ENCODE measurements around the gene EFCAB7. TPM values are rescaled to one million over a fixed set of nuclear protein-coding genes. Genes with fewer than 3 reads are reported as not detected.

EFCAB7 gene
- total RNA-seq, 5 donors from 2014 or later (not counting 1 experiment from before 2014, with no cell fraction given): 6.5 to 8.1 (median 7.4) TPM

DNA sequence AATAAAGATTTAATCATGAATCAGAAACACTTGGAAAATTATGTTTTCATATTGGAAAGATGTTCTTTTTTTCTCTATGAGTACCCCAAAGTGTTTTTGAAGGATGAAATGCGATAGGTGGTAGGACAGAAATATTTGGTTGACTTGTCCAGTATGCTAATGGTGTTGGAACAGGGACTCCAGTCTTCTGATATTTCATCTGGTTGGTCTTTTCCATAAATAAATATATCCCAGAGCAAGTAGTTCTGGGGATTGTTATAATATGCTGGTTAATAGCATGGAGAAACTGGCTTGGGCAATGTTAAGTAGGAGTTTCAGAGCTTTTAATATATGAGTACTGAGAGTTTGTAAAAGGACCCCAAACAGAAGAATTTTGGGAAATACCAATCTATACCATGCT is 78.6 kb downstream of the EFCAB7 start:
- DNase-seq (no peak), ATAC-seq (replicated peaks in 1 of 4) (no peak)
- peaks cover 16% of the 10 kb centered on the region for H3K36me3 Mint-ChIP-seq
- H3K9me3 Mint-ChIP-seq: no peaks in the 10 kb centered on the region
- no peaks in the 10 kb centered on the region for H3K27me3 ChIP-seq (replicated peaks in 1 of 2; ENCODE audit: control insufficient read depth in 2 of 2, extremely low read depth in 1 of 2, insufficient read depth in 2 of 2, low read length in 1 of 2)
- CTCF ChIA-PET: interaction anchor here in 1 of 2 donors (0.6 kb wide), 1 partner anchor 46 kb away, joined by 4 read pairs; no protein-coding TSS in a partner anchor
- no peak overlapping the region for H3K4me3 Mint-ChIP-seq
- H3K27me3 Mint-ChIP-seq: no peaks in the 10 kb centered on the region
- no peaks in the 10 kb centered on the region for H3K4me1 ChIP-seq (ENCODE audit: control insufficient read depth in 1 of 2, extremely low read depth in 1 of 2, insufficient read depth in 2 of 2, low read length in 2 of 2)
- H3K27ac Mint-ChIP-seq: no peak overlapping the region
- H3K9me3 ChIP-seq: no peaks in the 10 kb centered on the region
- no peak overlapping the region for H3K4me3 ChIP-seq (ENCODE audit: control insufficient read depth in 1 of 2, extremely low read depth in 1 of 2, low read length in 1 of 2)
- H3K27ac ChIP-seq (ENCODE audit: low read length): no peak overlapping the region
- POLR2A ChIA-PET: interaction anchor here in 1 of 2 donors (0.5 kb wide), 1 partner anchor 278 kb away, joined by 3 read pairs; no protein-coding TSS in a partner anchor
- peaks cover 3 to 15% (median 5%) of the 10 kb centered on the region in 3 donors for H3K4me1 Mint-ChIP-seq
- peaks cover 2 to 4% of the 10 kb centered on the region in 2 donors for H3K36me3 ChIP-seq (ENCODE audit: control insufficient read depth in 2 of 2, extremely low read depth in 1 of 2, insufficient read depth in 1 of 2, low read length in 1 of 2)
- no CpG with 5 or more reads among the region's 1 CpG for WGBS (ENCODE audit: insufficient coverage)

GRCh38 chr1:63602629-63603028 is 79.3 kb downstream of the EFCAB7 start:
- Histone ChIP-seq H3K27ac (ENCODE audit: low read length) (no peak overlapping the region), H3K4me1 (ENCODE audit: control insufficient read depth in 1 of 2, extremely low read depth in 1 of 2, insufficient read depth in 2 of 2, low read length in 2 of 2) (no peaks in the 10 kb centered on the region), H3K27me3 (replicated peaks in 1 of 2; ENCODE audit: control insufficient read depth in 2 of 2, extremely low read depth in 1 of 2, insufficient read depth in 2 of 2, low read length in 1 of 2) (no peaks in the 10 kb centered on the region), H3K36me3 (ENCODE audit: control insufficient read depth in 2 of 2, extremely low read depth in 1 of 2, insufficient read depth in 1 of 2, low read length in 1 of 2) (peaks cover 2 to 4% of the 10 kb centered on the region in 2 donors), H3K4me3 (ENCODE audit: control insufficient read depth in 1 of 2, extremely low read depth in 1 of 2, low read length in 1 of 2) (no peak overlapping the region), H3K9me3 (no peaks in the 10 kb centered on the region)
- H3K4me3 Mint-ChIP-seq: no peak overlapping the region
- 74% methylated on average over 5 of the region's 5 CpGs for WGBS (ENCODE audit: insufficient coverage)
- no peak overlapping the region for H3K27ac Mint-ChIP-seq
- CTCF ChIA-PET: no interaction called here
- H3K36me3 Mint-ChIP-seq: peaks cover 16% of the 10 kb centered on the region
- peaks cover 1 to 14% (median 3%) of the 10 kb centered on the region in 3 donors for H3K4me1 Mint-ChIP-seq
- POLR2A ChIA-PET: no interaction called here
- H3K9me3 Mint-ChIP-seq: no peaks in the 10 kb centered on the region
- H3K27me3 Mint-ChIP-seq: no peaks in the 10 kb centered on the region
- DNase-seq (no peak), ATAC-seq (replicated peaks in 1 of 4) (no peak)

- POLR2A ChIA-PET: no interaction called here
- no peak overlapping the region for H3K27ac Mint-ChIP-seq
- Histone ChIP-seq H3K9me3 (no peaks in the 10 kb centered on the region), H3K27me3 (replicated peaks in 1 of 2; ENCODE audit: control insufficient read depth in 2 of 2, extremely low read depth in 1 of 2, insufficient read depth in 2 of 2, low read length in 1 of 2) (no peaks in the 10 kb centered on the region), H3K4me3 (ENCODE audit: control insufficient read depth in 1 of 2, extremely low read depth in 1 of 2, low read length in 1 of 2) (no peak overlapping the region), H3K27ac (ENCODE audit: low read length) (no peak overlapping the region), H3K4me1 (ENCODE audit: control insufficient read depth in 1 of 2, extremely low read depth in 1 of 2, insufficient read depth in 2 of 2, low read length in 2 of 2) (no peaks in the 10 kb centered on the region), H3K36me3 (ENCODE audit: control insufficient read depth in 2 of 2, extremely low read depth in 1 of 2, insufficient read depth in 1 of 2, low read length in 1 of 2) (peaks cover 1 to 4% of the 10 kb centered on the region in 2 donors)
- CTCF ChIA-PET: no interaction called here
- DNase-seq: no peak
- no peaks in the 10 kb centered on the region for H3K9me3 Mint-ChIP-seq
- H3K36me3 Mint-ChIP-seq: peaks cover 16% of the 10 kb centered on the region
- ATAC-seq (replicated peaks in 1 of 4): no peak
- peaks cover 1 to 14% (median 3%) of the 10 kb centered on the region in 3 donors for H3K4me1 Mint-ChIP-seq
- H3K27me3 Mint-ChIP-seq: no peaks in the 10 kb centered on the region
- H3K4me3 Mint-ChIP-seq: no peak overlapping the region
- WGBS (ENCODE audit: insufficient coverage): 100% methylated on average over 2 of the region's 3 CpGs
Observed at GRCh38 chr1:63603810-63604209, 80.5 kb downstream of the EFCAB7 start.

- H3K36me3 Mint-ChIP-seq: peaks cover 3% of the 10 kb centered on the region
- no peaks in the 10 kb centered on the region for H3K27me3 Mint-ChIP-seq
- Histone ChIP-seq H3K4me1 (ENCODE audit: control insufficient read depth in 1 of 2, extremely low read depth in 1 of 2, insufficient read depth in 2 of 2, low read length in 2 of 2) (no peaks in the 10 kb centered on the region), H3K27me3 (replicated peaks in 1 of 2; ENCODE audit: control insufficient read depth in 2 of 2, extremely low read depth in 1 of 2, insufficient read depth in 2 of 2, low read length in 1 of 2) (no peaks in the 10 kb centered on the region), H3K36me3 (ENCODE audit: control insufficient read depth in 2 of 2, extremely low read depth in 1 of 2, insufficient read depth in 1 of 2, low read length in 1 of 2) (peaks cover 0 to 4% of the 10 kb centered on the region in 2 donors), H3K4me3 (ENCODE audit: control insufficient read depth in 1 of 2, extremely low read depth in 1 of 2, low read length in 1 of 2) (no peak overlapping the region), H3K9me3 (no peaks in the 10 kb centered on the region), H3K27ac (ENCODE audit: low read length) (no peak overlapping the region)
- H3K4me1 Mint-ChIP-seq: peaks cover 0 to 14% (median 6%) of the 10 kb centered on the region in 3 donors
- no peak for DNase-seq
- CTCF ChIA-PET: no interaction called here
- H3K27ac Mint-ChIP-seq: no peak overlapping the region
- H3K9me3 Mint-ChIP-seq: no peaks in the 10 kb centered on the region
- no peak overlapping the region for H3K4me3 Mint-ChIP-seq
- no peak for ATAC-seq (replicated peaks in 1 of 4)
- POLR2A ChIA-PET: interaction anchor here (0.5 to 0.6 kb wide), 2 partner anchors 238 to 1532 kb away, joined by 3 to 4 read pairs; no protein-coding TSS in a partner anchor
- WGBS (ENCODE audit: insufficient coverage): 96% methylated on average over 7 of the region's 7 CpGs
Observed at GRCh38 chr1:63607322-63607721, 84.0 kb downstream of the EFCAB7 start.

- Histone ChIP-seq H3K27ac (ENCODE audit: low read length) (no peak overlapping the region), H3K9me3 (no peaks in the 10 kb centered on the region), H3K27me3 (replicated peaks in 1 of 2; ENCODE audit: control insufficient read depth in 2 of 2, extremely low read depth in 1 of 2, insufficient read depth in 2 of 2, low read length in 1 of 2) (no peaks in the 10 kb centered on the region), H3K36me3 (ENCODE audit: control insufficient read depth in 2 of 2, extremely low read depth in 1 of 2, insufficient read depth in 1 of 2, low read length in 1 of 2) (peaks cover 0 to under 1% of the 10 kb centered on the region in 2 donors), H3K4me3 (ENCODE audit: control insufficient read depth in 1 of 2, extremely low read depth in 1 of 2, low read length in 1 of 2) (no peak overlapping the region), H3K4me1 (ENCODE audit: control insufficient read depth in 1 of 2, extremely low read depth in 1 of 2, insufficient read depth in 2 of 2, low read length in 2 of 2) (no peaks in the 10 kb centered on the region)
- POLR2A ChIA-PET: no interaction called here
- DNase-seq (no peak), ATAC-seq (replicated peaks in 1 of 4) (no peak)
- WGBS (ENCODE audit: insufficient coverage): 89% methylated on average over 1 of the region's 3 CpGs
- Mint-ChIP-seq H3K36me3 (no peaks in the 10 kb centered on the region), H3K9me3 (no peaks in the 10 kb centered on the region), H3K27me3 (no peaks in the 10 kb centered on the region), H3K27ac (no peak overlapping the region), H3K4me1 (peaks cover 2 to 7% (median 6%) of the 10 kb centered on the region in 3 donors), H3K4me3 (no peak overlapping the region)
- CTCF ChIA-PET: interaction anchor here in 1 of 2 donors (0.6 kb wide), 1 partner anchor 525 kb away, joined by 3 read pairs; no protein-coding TSS in a partner anchor
Observed at GRCh38 chr1:63611231-63611630, 87.9 kb downstream of the EFCAB7 start.

DNA sequence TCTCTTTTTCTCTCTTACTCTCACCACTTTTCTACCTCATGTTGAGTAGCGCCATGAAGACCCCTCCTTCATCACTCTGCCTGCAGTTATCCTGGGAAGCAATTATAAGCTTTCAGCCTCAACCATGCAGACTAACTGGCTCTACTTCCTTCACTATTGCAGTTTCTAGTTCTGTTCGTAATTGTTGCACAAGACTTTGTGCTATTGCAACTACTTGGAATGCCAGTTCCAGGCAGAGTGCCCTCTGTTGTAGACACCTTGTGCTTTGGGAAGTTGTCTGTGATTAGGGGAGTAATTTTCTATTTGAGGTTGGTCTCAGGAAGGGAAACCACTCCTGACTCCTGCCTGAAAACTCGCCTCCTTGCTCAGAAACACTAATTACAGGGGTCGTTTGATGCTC is 89.2 kb downstream of the EFCAB7 start:
- ATAC-seq (replicated peaks in 1 of 4) (no peak), DNase-seq (no peak)
- Histone ChIP-seq H3K4me1 (ENCODE audit: control insufficient read depth in 1 of 2, extremely low read depth in 1 of 2, insufficient read depth in 2 of 2, low read length in 2 of 2) (no peaks in the 10 kb centered on the region), H3K36me3 (ENCODE audit: control insufficient read depth in 2 of 2, extremely low read depth in 1 of 2, insufficient read depth in 1 of 2, low read length in 1 of 2) (no peaks in the 10 kb centered on the region), H3K27ac (ENCODE audit: low read length) (no peak overlapping the region), H3K27me3 (replicated peaks in 1 of 2; ENCODE audit: control insufficient read depth in 2 of 2, extremely low read depth in 1 of 2, insufficient read depth in 2 of 2, low read length in 1 of 2) (no peaks in the 10 kb centered on the region), H3K4me3 (ENCODE audit: control insufficient read depth in 1 of 2, extremely low read depth in 1 of 2, low read length in 1 of 2) (no peak overlapping the region), H3K9me3 (no peaks in the 10 kb centered on the region)
- Mint-ChIP-seq H3K4me1 (peaks cover 2 to 7% (median 6%) of the 10 kb centered on the region in 3 donors), H3K27me3 (no peaks in the 10 kb centered on the region), H3K36me3 (no peaks in the 10 kb centered on the region), H3K4me3 (no peak overlapping the region), H3K27ac (no peak overlapping the region), H3K9me3 (no peaks in the 10 kb centered on the region)
- CTCF ChIA-PET: interaction anchor here (0.6 to 1.8 kb wide), 6 partner anchors 11 to 526 kb away, joined by 3 to 8 read pairs (median 4); no protein-coding TSS in a partner anchor
- POLR2A ChIA-PET: no interaction called here
- WGBS (ENCODE audit: insufficient coverage): 93% methylated on average over 1 of the region's 4 CpGs

Data from T-cell (primary cell).